H9 (cell line): ENCODE results near the gene CTXN1. TPM values are rescaled to one million over a fixed set of nuclear protein-coding genes. Genes with fewer than 3 reads are reported as not detected.

Source experiments
- DNase-seq: peaks from one replicate; pipeline ENCODE4 v3.0.0-alpha.2; 2017
- H2AFZ ChIP-seq: one replicate; pipeline ENCODE4 v1.6.1; 2013; ENCODE audit warnings: mild to moderate bottlenecking, low read length, control low read depth, moderate library complexity
- H2AK5ac ChIP-seq: 2 replicates; pipeline ENCODE4 v1.6.1; 2013; ENCODE audit warnings: low read length, control low read depth, mixed read lengths; ENCODE audit not compliant: insufficient read length
- H2BK120ac ChIP-seq: one replicate; pipeline ENCODE4 v1.6.1; 2013; ENCODE audit warnings: low read depth, mild to moderate bottlenecking, low read length, control low read depth, inconsistent platforms; ENCODE audit not compliant: poor library complexity, severe bottlenecking
- H2BK12ac ChIP-seq: 2 replicates; pipeline ENCODE4 v1.6.1; 2013; ENCODE audit warnings: low read length, control low read depth, mixed read lengths, low read depth; ENCODE audit not compliant: insufficient read length
- H2BK15ac ChIP-seq: 2 replicates; pipeline ENCODE4 v1.6.1; 2013; ENCODE audit warnings: low read depth, low read length, control low read depth
- H2BK20ac ChIP-seq: one replicate; pipeline ENCODE4 v1.6.1; 2013; ENCODE audit warnings: low read depth, mild to moderate bottlenecking, low read length, control low read depth, inconsistent platforms; ENCODE audit not compliant: poor library complexity, severe bottlenecking
- H2BK5ac ChIP-seq: 2 replicates; pipeline ENCODE4 v1.6.1; 2013; ENCODE audit warnings: low read length, control low read depth, mixed read lengths; ENCODE audit not compliant: insufficient read length
- H3K14ac ChIP-seq: 2 replicates; pipeline ENCODE4 v1.6.1; 2013; ENCODE audit warnings: low read length, control low read depth; ENCODE audit not compliant: insufficient read depth
- H3K18ac ChIP-seq: 2 replicates; pipeline ENCODE4 v1.6.1; 2013; ENCODE audit warnings: low read depth, mild to moderate bottlenecking, mixed read lengths, low read length, control low read depth; ENCODE audit not compliant: insufficient read length
- H3K23ac ChIP-seq: 2 replicates; pipeline ENCODE4 v1.6.1; 2013; ENCODE audit warnings: low read length, control low read depth, mixed read lengths, low read depth; ENCODE audit not compliant: insufficient read length
- H3K23me2 ChIP-seq: 2 replicates; pipeline ENCODE4 v1.6.1; 2013; ENCODE audit warnings: low read depth, mild to moderate bottlenecking, mixed read lengths, low read length, control low read depth; ENCODE audit not compliant: insufficient read length, poor library complexity, severe bottlenecking
- H3K27ac ChIP-seq: 2 replicates; pipeline ENCODE4 v1.5.1; 2013; ENCODE audit warnings: low read length, control low read depth, mixed read lengths, low read depth; ENCODE audit not compliant: insufficient read length
- H3K27me3 ChIP-seq: 2 replicates; pipeline ENCODE4 v1.6.1; 2013; ENCODE audit warnings: low read length, control low read depth, inconsistent platforms; ENCODE audit not compliant: insufficient read depth
- H3K4ac ChIP-seq: 2 replicates; pipeline ENCODE4 v1.6.1; 2013; ENCODE audit warnings: low read depth, mild to moderate bottlenecking, control low read depth, inconsistent platforms, low read length, moderate library complexity
- H3K4me1 ChIP-seq: 2 replicates; pipeline ENCODE4 v1.6.1; 2013; ENCODE audit warnings: low read length, control low read depth, inconsistent platforms; ENCODE audit not compliant: insufficient read depth
- H3K4me2 ChIP-seq: 2 replicates; pipeline ENCODE4 v1.6.1; 2013; ENCODE audit warnings: low read length, control low read depth, mixed read lengths; ENCODE audit not compliant: insufficient read length, insufficient read depth
- H3K56ac ChIP-seq: 2 replicates; pipeline ENCODE4 v1.6.1; 2013; ENCODE audit warnings: low read depth, mild to moderate bottlenecking, mixed read lengths, low read length, control low read depth; ENCODE audit not compliant: insufficient read length
- H3K79me1 ChIP-seq: 2 replicates; pipeline ENCODE4 v1.6.1; 2013; ENCODE audit warnings: low read depth, mild to moderate bottlenecking, moderate library complexity, low read length, control low read depth, inconsistent platforms; ENCODE audit not compliant: insufficient read depth, poor library complexity, severe bottlenecking
- H3K79me2 ChIP-seq: 2 replicates; pipeline ENCODE4 v1.6.1; 2013; ENCODE audit warnings: low read length, control low read depth, inconsistent platforms; ENCODE audit not compliant: insufficient read depth
- H3K9ac ChIP-seq: 2 replicates; pipeline ENCODE4 v1.6.1; 2013; ENCODE audit warnings: low read length, control low read depth, mixed read lengths; ENCODE audit not compliant: insufficient read length; ENCODE audit errors: extremely low read depth
- H3K9me3 ChIP-seq: one replicate; pipeline ENCODE4 v1.6.1; 2013; ENCODE audit warnings: low read depth, low read length, inconsistent platforms; ENCODE audit not compliant: control insufficient read depth
- H3T11ph ChIP-seq: one replicate; pipeline ENCODE4 v1.6.1; 2013; ENCODE audit warnings: mild to moderate bottlenecking, low read length, control low read depth, inconsistent platforms
- H4K20me1 ChIP-seq: one replicate; pipeline ENCODE4 v1.6.1; 2013; ENCODE audit not compliant: control insufficient read depth, insufficient read length, insufficient read depth
- H4K5ac ChIP-seq: 2 replicates; pipeline ENCODE4 v1.6.1; 2013; ENCODE audit warnings: low read depth, mild to moderate bottlenecking, mixed read lengths, low read length, control low read depth; ENCODE audit not compliant: insufficient read length
- H4K8ac ChIP-seq: replicated peaks from 2 replicates; pipeline ENCODE4 v1.6.1; 2013; ENCODE audit warnings: low read length, control low read depth, mixed read lengths, low read depth; ENCODE audit not compliant: insufficient read length
- H4K91ac ChIP-seq: 2 replicates; pipeline ENCODE4 v1.6.1; 2013; ENCODE audit warnings: low read depth, mild to moderate bottlenecking, moderate library complexity, mixed read lengths, low read length, control low read depth; ENCODE audit not compliant: insufficient read length
- H3K27ac Mint-ChIP-seq, 3 experiments: 2 replicates in 2 of 3; 3 replicates in 1 of 3; pipeline ENCODE4 v1.8.0; 2020 to 2021; ENCODE audit warnings: mixed read lengths in 3 of 3, mild to moderate bottlenecking in 1 of 3, moderate library complexity in 1 of 3
- H3K27me3 Mint-ChIP-seq: 2 replicates; pipeline ENCODE4 v1.8.0; 2021; ENCODE audit warnings: low read depth, mild to moderate bottlenecking, moderate library complexity, mixed read lengths
- H3K36me3 Mint-ChIP-seq, 3 experiments: 2 replicates in 2 of 3; 3 replicates in 1 of 3; pipeline ENCODE4 v1.8.0; 2020 to 2021; ENCODE audit warnings: low read depth in 3 of 3, mixed read lengths in 3 of 3; ENCODE audit not compliant: insufficient read depth in 1 of 3
- H3K4me1 Mint-ChIP-seq, 2 experiments: 2 replicates each; pipeline ENCODE4 v1.8.0; 2020; ENCODE audit warnings: mixed read lengths in 2 of 2
- H3K4me3 Mint-ChIP-seq, 2 experiments: 2 replicates in 1 of 2; 3 replicates in 1 of 2; pipeline ENCODE4 v1.8.0; 2020 to 2021; ENCODE audit warnings: mild to moderate bottlenecking in 2 of 2, mixed read lengths in 2 of 2, moderate library complexity in 1 of 2
- H3K9me3 Mint-ChIP-seq, 2 experiments: 2 replicates in 1 of 2; 3 replicates in 1 of 2; pipeline ENCODE4 v1.8.0; 2020; ENCODE audit warnings: mild to moderate bottlenecking in 2 of 2, mixed read lengths in 2 of 2, moderate library complexity in 1 of 2
- WGBS: extraction: QIAGEN DNeasy Blood & Tissue Kit; methylation state at CpG from one replicate; pipeline ENCODE4 v1.1.7; 2013; ENCODE audit warnings: missing lambda C conversion rate, low lambda C conversion rate, mixed read lengths; ENCODE audit not compliant: insufficient read length; ENCODE audit errors: extremely low coverage; 5-methylcytosine and 5-hydroxymethylcytosine counted together
- total RNA-seq: library from RNA; stranded (reverse); gene quantifications from 2 replicates; pipeline ENCODE4 v1.2.1, GENCODE V29; 2021
- TF ChIP-seq, protein P1 (sequence below): fragments of 200-600 bp; sonication (generic); conservative IDR thresholded peaks from 3 replicates; pipeline ENCODE4 v1.8.0; 2021; ENCODE audit warnings: antibody characterized with exemption, mild to moderate bottlenecking

The CTXN1 gene
- total RNA-seq, 1 experiment from 2014 or later: 22.7 TPM

DNA sequence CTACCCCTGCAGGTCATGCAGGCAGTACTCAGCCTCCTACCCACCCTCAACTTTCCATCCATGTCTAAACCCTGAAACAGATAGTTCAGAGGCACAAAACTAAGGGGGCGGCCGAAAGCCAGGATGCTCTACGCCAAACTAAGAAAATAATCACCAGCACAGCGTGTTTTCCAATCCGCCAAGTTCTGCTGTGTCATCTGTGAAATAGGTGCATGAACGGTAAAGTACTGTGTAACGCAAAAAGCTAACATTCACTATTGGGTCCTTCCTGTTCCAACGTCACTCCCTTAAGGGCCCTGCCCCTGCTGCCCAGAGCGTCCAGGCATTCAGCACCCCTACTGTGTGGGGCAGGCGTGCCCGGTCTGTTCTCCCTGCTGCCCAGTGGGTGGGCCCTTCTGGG, 29.8 kb upstream of the CTXN1 start:
- TF ChIP-seq, protein P1, sequence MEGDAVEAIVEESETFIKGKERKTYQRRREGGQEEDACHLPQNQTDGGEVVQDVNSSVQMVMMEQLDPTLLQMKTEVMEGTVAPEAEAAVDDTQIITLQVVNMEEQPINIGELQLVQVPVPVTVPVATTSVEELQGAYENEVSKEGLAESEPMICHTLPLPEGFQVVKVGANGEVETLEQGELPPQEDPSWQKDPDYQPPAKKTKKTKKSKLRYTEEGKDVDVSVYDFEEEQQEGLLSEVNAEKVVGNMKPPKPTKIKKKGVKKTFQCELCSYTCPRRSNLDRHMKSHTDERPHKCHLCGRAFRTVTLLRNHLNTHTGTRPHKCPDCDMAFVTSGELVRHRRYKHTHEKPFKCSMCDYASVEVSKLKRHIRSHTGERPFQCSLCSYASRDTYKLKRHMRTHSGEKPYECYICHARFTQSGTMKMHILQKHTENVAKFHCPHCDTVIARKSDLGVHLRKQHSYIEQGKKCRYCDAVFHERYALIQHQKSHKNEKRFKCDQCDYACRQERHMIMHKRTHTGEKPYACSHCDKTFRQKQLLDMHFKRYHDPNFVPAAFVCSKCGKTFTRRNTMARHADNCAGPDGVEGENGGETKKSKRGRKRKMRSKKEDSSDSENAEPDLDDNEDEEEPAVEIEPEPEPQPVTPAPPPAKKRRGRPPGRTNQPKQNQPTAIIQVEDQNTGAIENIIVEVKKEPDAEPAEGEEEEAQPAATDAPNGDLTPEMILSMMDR: no peak
- no peak overlapping the region for H3K27ac ChIP-seq
- H2AK5ac ChIP-seq: no peak overlapping the region
- no peaks in the 10 kb centered on the region for H3K27me3 ChIP-seq
- H2BK20ac ChIP-seq: no peak overlapping the region
- Mint-ChIP-seq H3K4me1 (peaks cover 11 to 15% of the 10 kb centered on the region in 2 experiments; a peak in 3 of 4 replicates), H3K27ac (0 out of 7 replicates have a peak overlapping the region, but pooled peaks of 1 of the 3 experiments have one; percentile 48), H3K36me3 (peaks cover 0 to 16% (median 9%) of the 10 kb centered on the region in 3 experiments; a peak in 4 of 7 replicates), H3K4me3 (no peak overlapping the region), H3K27me3 (no peaks in the 10 kb centered on the region), H3K9me3 (no peaks in the 10 kb centered on the region; a peak in 2 of 5 replicates)
- no peak overlapping the region for H4K91ac ChIP-seq
- H3K9me3 ChIP-seq: no peaks in the 10 kb centered on the region
- no peak overlapping the region for H3K14ac ChIP-seq
- no peak overlapping the region for H3K18ac ChIP-seq
- no peak overlapping the region for H2AFZ ChIP-seq
- no peak overlapping the region for H3K23ac ChIP-seq
- no peak overlapping the region for H3K56ac ChIP-seq
- WGBS: no CpG with 5 or more reads among the region's 11 CpGs
- DNase-seq: no peak
- H2BK15ac ChIP-seq: no peak overlapping the region
- no peaks in the 10 kb centered on the region for H3K79me2 ChIP-seq
- no peak overlapping the region for H3K4me2 ChIP-seq
- H2BK12ac ChIP-seq: no peak overlapping the region
- H3K4ac ChIP-seq: no peak overlapping the region
- no peak overlapping the region for H2BK120ac ChIP-seq
- H3K9ac ChIP-seq: no peak overlapping the region
- H3K4me1 ChIP-seq: no peaks in the 10 kb centered on the region; the same call in 1 of the 2 replicates
- no peak overlapping the region for H3T11ph ChIP-seq
- H3K23me2 ChIP-seq: no peaks in the 10 kb centered on the region
- no peaks in the 10 kb centered on the region for H3K79me1 ChIP-seq
- no peaks in the 10 kb centered on the region for H4K20me1 ChIP-seq
- H4K8ac ChIP-seq: no peak overlapping the region
- H4K5ac ChIP-seq: no peak overlapping the region
- H2BK5ac ChIP-seq: no peak overlapping the region
